ENCODE results near the gene ABHD2. TPM values are rescaled to one million over a fixed set of nuclear protein-coding genes. Genes with fewer than 3 reads are reported as not detected.

ABHD2 gene
- total and polyA plus RNA-seq, 2 experiments from 2014 or later, result 5.2 to 15.2 TPM

DNA sequence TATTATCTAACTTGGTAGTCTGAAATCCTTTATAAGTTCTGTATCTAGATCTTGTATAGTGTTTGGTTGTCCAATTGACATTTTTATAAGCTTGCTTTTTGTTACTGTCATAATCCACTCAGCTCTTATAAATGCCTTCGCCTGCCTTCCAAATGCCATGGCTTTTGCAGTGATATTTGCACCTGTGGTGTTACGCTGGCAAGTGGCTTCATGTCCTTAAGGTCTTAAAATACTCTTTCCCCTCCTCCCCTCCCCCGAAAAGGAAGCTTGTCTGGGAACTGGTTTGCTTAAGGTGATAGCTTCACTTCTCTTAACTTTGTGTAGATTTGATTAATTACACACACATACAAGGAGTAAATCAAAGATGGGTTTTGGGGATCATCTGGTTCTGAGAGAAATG lies 62.0 kb downstream of the ABHD2 start:
- Mint-ChIP-seq H3K27ac (peak overlapping the region; percentile 79), H3K36me3 (ENCODE audit: low read depth) (peaks cover 11% of the 10 kb centered on the region), H3K9me3 (no peaks in the 10 kb centered on the region), H3K27me3 (ENCODE audit: insufficient read depth, low read depth, poor library complexity) (no peaks in the 10 kb centered on the region), H3K4me1 (peaks cover 14% of the 10 kb centered on the region), H3K4me3 (no peak overlapping the region)
- Histone ChIP-seq H2AFZ (no peak overlapping the region), H3F3A (replicated peaks; ENCODE audit: low read depth) (no peaks in the 10 kb centered on the region), H3K4me2 (no peak overlapping the region), H3K27me3 (ENCODE audit: insufficient read depth) (no peaks in the 10 kb centered on the region), H3K4me3 (no peak overlapping the region), H3K79me2 (replicated peaks; ENCODE audit: insufficient read depth) (no peaks in the 10 kb centered on the region), H3K4me1 (ENCODE audit: insufficient read depth) (peaks cover 7% of the 10 kb centered on the region; the same call in 1 of the 2 replicates), H3K36me3 (ENCODE audit: insufficient read depth) (no peaks in the 10 kb centered on the region), H3K9me2 (ENCODE audit: insufficient read depth) (no peaks in the 10 kb centered on the region), H3K27ac (ENCODE audit: low read depth) (no peak overlapping the region), H4K20me1 (replicated peaks; ENCODE audit: insufficient read depth) (no peaks in the 10 kb centered on the region)
- TF ChIP-seq ZNF114 (CRISPR knock-in tag; IDR thresholded peaks at IDR 0.05), result no peak
- no peak for TF ChIP-seq EZH2 (IDR thresholded peaks at IDR 0.05; ENCODE audit: low read depth, unreplicated experiment)
- TF ChIP-seq, protein P1, sequence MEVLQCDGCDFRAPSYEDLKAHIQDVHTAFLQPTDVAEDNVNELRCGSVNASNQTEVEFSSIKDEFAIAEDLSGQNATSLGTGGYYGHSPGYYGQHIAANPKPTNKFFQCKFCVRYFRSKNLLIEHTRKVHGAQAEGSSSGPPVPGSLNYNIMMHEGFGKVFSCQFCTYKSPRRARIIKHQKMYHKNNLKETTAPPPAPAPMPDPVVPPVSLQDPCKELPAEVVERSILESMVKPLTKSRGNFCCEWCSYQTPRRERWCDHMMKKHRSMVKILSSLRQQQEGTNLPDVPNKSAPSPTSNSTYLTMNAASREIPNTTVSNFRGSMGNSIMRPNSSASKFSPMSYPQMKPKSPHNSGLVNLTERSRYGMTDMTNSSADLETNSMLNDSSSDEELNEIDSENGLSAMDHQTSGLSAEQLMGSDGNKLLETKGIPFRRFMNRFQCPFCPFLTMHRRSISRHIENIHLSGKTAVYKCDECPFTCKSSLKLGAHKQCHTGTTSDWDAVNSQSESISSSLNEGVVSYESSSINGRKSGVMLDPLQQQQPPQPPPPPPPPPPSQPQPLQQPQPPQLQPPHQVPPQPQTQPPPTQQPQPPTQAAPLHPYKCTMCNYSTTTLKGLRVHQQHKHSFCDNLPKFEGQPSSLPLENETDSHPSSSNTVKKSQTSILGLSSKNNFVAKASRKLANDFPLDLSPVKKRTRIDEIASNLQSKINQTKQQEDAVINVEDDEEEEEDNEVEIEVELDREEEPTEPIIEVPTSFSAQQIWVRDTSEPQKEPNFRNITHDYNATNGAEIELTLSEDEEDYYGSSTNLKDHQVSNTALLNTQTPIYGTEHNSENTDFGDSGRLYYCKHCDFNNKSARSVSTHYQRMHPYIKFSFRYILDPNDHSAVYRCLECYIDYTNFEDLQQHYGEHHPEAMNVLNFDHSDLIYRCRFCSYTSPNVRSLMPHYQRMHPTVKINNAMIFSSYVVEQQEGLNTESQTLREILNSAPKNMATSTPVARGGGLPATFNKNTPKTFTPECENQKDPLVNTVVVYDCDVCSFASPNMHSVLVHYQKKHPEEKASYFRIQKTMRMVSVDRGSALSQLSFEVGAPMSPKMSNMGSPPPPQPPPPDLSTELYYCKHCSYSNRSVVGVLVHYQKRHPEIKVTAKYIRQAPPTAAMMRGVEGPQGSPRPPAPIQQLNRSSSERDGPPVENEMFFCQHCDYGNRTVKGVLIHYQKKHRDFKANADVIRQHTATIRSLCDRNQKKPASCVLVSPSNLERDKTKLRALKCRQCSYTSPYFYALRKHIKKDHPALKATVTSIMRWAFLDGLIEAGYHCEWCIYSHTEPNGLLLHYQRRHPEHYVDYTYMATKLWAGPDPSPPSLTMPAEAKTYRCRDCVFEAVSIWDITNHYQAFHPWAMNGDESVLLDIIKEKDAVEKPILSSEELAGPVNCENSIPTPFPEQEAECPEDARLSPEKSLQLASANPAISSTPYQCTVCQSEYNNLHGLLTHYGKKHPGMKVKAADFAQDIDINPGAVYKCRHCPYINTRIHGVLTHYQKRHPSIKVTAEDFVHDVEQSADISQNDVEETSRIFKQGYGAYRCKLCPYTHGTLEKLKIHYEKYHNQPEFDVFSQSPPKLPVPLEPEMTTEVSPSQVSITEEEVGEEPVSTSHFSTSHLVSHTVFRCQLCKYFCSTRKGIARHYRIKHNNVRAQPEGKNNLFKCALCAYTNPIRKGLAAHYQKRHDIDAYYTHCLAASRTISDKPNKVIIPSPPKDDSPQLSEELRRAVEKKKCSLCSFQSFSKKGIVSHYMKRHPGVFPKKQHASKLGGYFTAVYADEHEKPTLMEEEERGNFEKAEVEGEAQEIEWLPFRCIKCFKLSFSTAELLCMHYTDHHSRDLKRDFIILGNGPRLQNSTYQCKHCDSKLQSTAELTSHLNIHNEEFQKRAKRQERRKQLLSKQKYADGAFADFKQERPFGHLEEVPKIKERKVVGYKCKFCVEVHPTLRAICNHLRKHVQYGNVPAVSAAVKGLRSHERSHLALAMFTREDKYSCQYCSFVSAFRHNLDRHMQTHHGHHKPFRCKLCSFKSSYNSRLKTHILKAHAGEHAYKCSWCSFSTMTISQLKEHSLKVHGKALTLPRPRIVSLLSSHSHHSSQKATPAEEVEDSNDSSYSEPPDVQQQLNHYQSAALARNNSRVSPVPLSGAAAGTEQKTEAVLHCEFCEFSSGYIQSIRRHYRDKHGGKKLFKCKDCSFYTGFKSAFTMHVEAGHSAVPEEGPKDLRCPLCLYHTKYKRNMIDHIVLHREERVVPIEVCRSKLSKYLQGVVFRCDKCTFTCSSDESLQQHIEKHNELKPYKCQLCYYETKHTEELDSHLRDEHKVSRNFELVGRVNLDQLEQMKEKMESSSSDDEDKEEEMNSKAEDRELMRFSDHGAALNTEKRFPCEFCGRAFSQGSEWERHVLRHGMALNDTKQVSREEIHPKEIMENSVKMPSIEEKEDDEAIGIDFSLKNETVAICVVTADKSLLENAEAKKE (CRISPR knock-in tag; IDR thresholded peaks at IDR 0.05), result no peak
- TF ChIP-seq, protein P2, sequence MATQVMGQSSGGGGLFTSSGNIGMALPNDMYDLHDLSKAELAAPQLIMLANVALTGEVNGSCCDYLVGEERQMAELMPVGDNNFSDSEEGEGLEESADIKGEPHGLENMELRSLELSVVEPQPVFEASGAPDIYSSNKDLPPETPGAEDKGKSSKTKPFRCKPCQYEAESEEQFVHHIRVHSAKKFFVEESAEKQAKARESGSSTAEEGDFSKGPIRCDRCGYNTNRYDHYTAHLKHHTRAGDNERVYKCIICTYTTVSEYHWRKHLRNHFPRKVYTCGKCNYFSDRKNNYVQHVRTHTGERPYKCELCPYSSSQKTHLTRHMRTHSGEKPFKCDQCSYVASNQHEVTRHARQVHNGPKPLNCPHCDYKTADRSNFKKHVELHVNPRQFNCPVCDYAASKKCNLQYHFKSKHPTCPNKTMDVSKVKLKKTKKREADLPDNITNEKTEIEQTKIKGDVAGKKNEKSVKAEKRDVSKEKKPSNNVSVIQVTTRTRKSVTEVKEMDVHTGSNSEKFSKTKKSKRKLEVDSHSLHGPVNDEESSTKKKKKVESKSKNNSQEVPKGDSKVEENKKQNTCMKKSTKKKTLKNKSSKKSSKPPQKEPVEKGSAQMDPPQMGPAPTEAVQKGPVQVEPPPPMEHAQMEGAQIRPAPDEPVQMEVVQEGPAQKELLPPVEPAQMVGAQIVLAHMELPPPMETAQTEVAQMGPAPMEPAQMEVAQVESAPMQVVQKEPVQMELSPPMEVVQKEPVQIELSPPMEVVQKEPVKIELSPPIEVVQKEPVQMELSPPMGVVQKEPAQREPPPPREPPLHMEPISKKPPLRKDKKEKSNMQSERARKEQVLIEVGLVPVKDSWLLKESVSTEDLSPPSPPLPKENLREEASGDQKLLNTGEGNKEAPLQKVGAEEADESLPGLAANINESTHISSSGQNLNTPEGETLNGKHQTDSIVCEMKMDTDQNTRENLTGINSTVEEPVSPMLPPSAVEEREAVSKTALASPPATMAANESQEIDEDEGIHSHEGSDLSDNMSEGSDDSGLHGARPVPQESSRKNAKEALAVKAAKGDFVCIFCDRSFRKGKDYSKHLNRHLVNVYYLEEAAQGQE (IDR thresholded peaks at IDR 0.05; ENCODE audit: unreplicated experiment), result no peak
- no peak for ATAC-seq
- peak; percentile 36 for DNase-seq (ENCODE audit: low spot score)

All from GM23338 (cell line).